ENCODE data around the gene TACR1.

TACR1 gene

GRCh38 chr2:75021672-75022071 is 177.6 kb downstream of the TACR1 start:
- Histone ChIP-seq H3K9ac (no peak overlapping the region), H3K4me2 (ENCODE audit: low read length) (no peak overlapping the region), H3K27me3 (ENCODE audit: control insufficient read depth, insufficient read depth, low read length) (no peaks in the 10 kb centered on the region), H3K79me2 (no peaks in the 10 kb centered on the region), H3K4me3 (ENCODE audit: low read depth, low read length) (no peak overlapping the region), H2AFZ (no peak overlapping the region), H3K4me1 (no peaks in the 10 kb centered on the region), H3K27ac (no peak overlapping the region), H3K9me3 (ENCODE audit: control insufficient read depth, low read length) (no peaks in the 10 kb centered on the region), H3K36me3 (ENCODE audit: control insufficient read depth, insufficient read depth, low read length) (no peaks in the 10 kb centered on the region)
- no peak for TF ChIP-seq CTCF (IDR thresholded peaks at IDR 0.05)

- TF ChIP-seq CTCF (IDR thresholded peaks at IDR 0.05), result no peak
- H2AFZ ChIP-seq, result no peak overlapping the region
Observed at GRCh38 chr2:75020476-75020875, 178.8 kb downstream of the TACR1 start.

GRCh38 chr2:75019790-75020189 is 179.5 kb downstream of the TACR1 start:
- no peaks in the 10 kb centered on the region for H3K79me2 ChIP-seq
- TF ChIP-seq CTCF (IDR thresholded peaks at IDR 0.05), result no peak
- no peak overlapping the region for H2AFZ ChIP-seq
- no peak overlapping the region for H3K27ac ChIP-seq
- H3K4me3 ChIP-seq (ENCODE audit: low read depth, low read length), result no peak overlapping the region
- no peak overlapping the region for H3K4me2 ChIP-seq (ENCODE audit: low read length)
- no peaks in the 10 kb centered on the region for H3K27me3 ChIP-seq (ENCODE audit: control insufficient read depth, insufficient read depth, low read length)
- H3K4me1 ChIP-seq, result no peaks in the 10 kb centered on the region
- H3K36me3 ChIP-seq (ENCODE audit: control insufficient read depth, insufficient read depth, low read length), result no peaks in the 10 kb centered on the region
- H3K9me3 ChIP-seq (ENCODE audit: control insufficient read depth, low read length), result no peaks in the 10 kb centered on the region
- no peak overlapping the region for H3K9ac ChIP-seq

More at GRCh38 chr2:75020476-75020875, 178.8 kb downstream of the TACR1 start:
- Histone ChIP-seq H3K79me2 (no peaks in the 10 kb centered on the region), H3K27ac (no peak overlapping the region), H3K27me3 (ENCODE audit: control insufficient read depth, insufficient read depth, low read length) (no peaks in the 10 kb centered on the region), H3K4me3 (ENCODE audit: low read depth, low read length) (no peak overlapping the region), H3K4me2 (ENCODE audit: low read length) (no peak overlapping the region), H3K9ac (no peak overlapping the region), H3K4me1 (no peaks in the 10 kb centered on the region), H3K36me3 (ENCODE audit: control insufficient read depth, insufficient read depth, low read length) (no peaks in the 10 kb centered on the region), H3K9me3 (ENCODE audit: control insufficient read depth, low read length) (no peaks in the 10 kb centered on the region)

- Histone ChIP-seq H3K36me3 (ENCODE audit: control insufficient read depth, insufficient read depth, low read length) (no peaks in the 10 kb centered on the region), H3K9ac (no peak overlapping the region), H3K9me3 (ENCODE audit: control insufficient read depth, low read length) (no peaks in the 10 kb centered on the region), H2AFZ (no peak overlapping the region), H3K4me3 (ENCODE audit: low read depth, low read length) (no peak overlapping the region), H3K27ac (no peak overlapping the region), H3K79me2 (no peaks in the 10 kb centered on the region), H3K4me1 (no peaks in the 10 kb centered on the region), H3K27me3 (ENCODE audit: control insufficient read depth, insufficient read depth, low read length) (no peaks in the 10 kb centered on the region), H3K4me2 (ENCODE audit: low read length) (no peak overlapping the region)
- no peak for TF ChIP-seq CTCF (IDR thresholded peaks at IDR 0.05)
Observed at GRCh38 chr2:75018162-75018561, 181.2 kb downstream of the TACR1 start.

- H3K4me2 ChIP-seq (ENCODE audit: low read length), result no peak overlapping the region
Observed at GRCh38 chr2:75012080-75012479, 187.2 kb downstream of the TACR1 start.

More at GRCh38 chr2:75012080-75012479, 187.2 kb downstream of the TACR1 start:
- TF ChIP-seq CTCF (IDR thresholded peaks at IDR 0.05), result no peak
- no peaks in the 10 kb centered on the region for H3K27me3 ChIP-seq (ENCODE audit: control insufficient read depth, insufficient read depth, low read length)
- H3K9ac ChIP-seq, result no peak overlapping the region
- no peaks in the 10 kb centered on the region for H3K9me3 ChIP-seq (ENCODE audit: control insufficient read depth, low read length)
- H3K4me3 ChIP-seq (ENCODE audit: low read depth, low read length), result no peak overlapping the region
- no peaks in the 10 kb centered on the region for H3K36me3 ChIP-seq (ENCODE audit: control insufficient read depth, insufficient read depth, low read length)
- H2AFZ ChIP-seq, result no peak overlapping the region
- H3K27ac ChIP-seq, result no peak overlapping the region
- H3K79me2 ChIP-seq, result no peaks in the 10 kb centered on the region
- no peaks in the 10 kb centered on the region for H3K4me1 ChIP-seq

Data from parathyroid adenoma (tissue), 2 donors.